GM12878 (cell line): Measurements from ENCODE around the gene DPH6. TPM values are rescaled to one million over a fixed set of nuclear protein-coding genes. Genes with fewer than 3 reads are reported as not detected.

Experiments used
- ATAC-seq: fragments of 200-7000 bp; cut with Tn5 transposase; 3 replicates; pipeline ENCODE4 v1.9.1; 2020; ENCODE audit warnings: mild to moderate bottlenecking, moderate library complexity
- BruUV-seq: library from RNA; stranded (reverse); fragments of 400-500 nt; replicated peaks from 2 replicates; lab custom pipeline; 2021; lab: Mats Ljungman, UMichigan
- CTCF ChIA-PET: fragments of 300-600 bp; sonication (Branson Sonifier 250); formaldehyde crosslinking; extraction: SDS; loops from one replicate; lab custom pipeline; 2021; ENCODE audit warnings: inconsistent platforms; lab: Yijun Ruan, JAX
- POLR2A ChIA-PET: fragments of 350-600 bp; formaldehyde crosslinking; extraction: SDS; loops from one replicate; lab custom pipeline; 2021; ENCODE audit warnings: inconsistent platforms; lab: Charles Lee
- RAD21 ChIA-PET: fragments of 300-600 bp; sonication (Branson Sonifier 250); formaldehyde crosslinking; loops from one replicate; lab custom pipeline; 2023; ENCODE audit warnings: antibody characterized with exemption; ENCODE audit not compliant: unreplicated experiment; lab: Charles Lee
- SMC1A ChIA-PET: fragments of 300-600 bp; sonication (Branson Sonifier 250); formaldehyde crosslinking; loops from one replicate; lab custom pipeline; 2023; ENCODE audit not compliant: unreplicated experiment, uncharacterized antibody; lab: Charles Lee
- DNase-seq: peaks from one replicate; pipeline ENCODE4 v3.0.0-alpha.2; 2011; ENCODE audit warnings: low read depth, low spot score
- FAIRE-seq: peaks from 3 replicates; lab custom pipeline; 2011; peaks lifted over from hg19 to GRCh38; lab: Jason Lieb, UNC
- H2AFZ ChIP-seq: 2 replicates; pipeline ENCODE4 v1.6.0; 2011; ENCODE audit warnings: low read depth, low read length, control low read depth; ENCODE audit not compliant: control insufficient read depth
- H3K27ac ChIP-seq: 2 replicates; pipeline ENCODE4 v1.5.1; 2011; ENCODE audit warnings: control low read depth; ENCODE audit not compliant: control insufficient read depth, insufficient read depth
- H3K27me3 ChIP-seq, 2 experiments: replicated peaks in 1 of 2; 2 replicates each; pipeline versions ENCODE4 v1.6.0 to v1.6.1; 2011; ENCODE audit warnings: low read length in 1 of 2; ENCODE audit not compliant: control insufficient read depth in 2 of 2, insufficient read depth in 2 of 2
- H3K36me3 ChIP-seq, 2 experiments: 2 replicates each; pipeline ENCODE4 v1.5.1; 2011; ENCODE audit warnings: low read length in 1 of 2; ENCODE audit not compliant: control insufficient read depth in 2 of 2, insufficient read depth in 2 of 2
- H3K4me1 ChIP-seq: 2 replicates; pipeline ENCODE4 v1.6.1; 2011; ENCODE audit warnings: mild to moderate bottlenecking, low read length, moderate library complexity, mixed read lengths; ENCODE audit not compliant: control insufficient read depth, insufficient read depth
- H3K4me2 ChIP-seq: 2 replicates; pipeline ENCODE4 v1.6.0; 2011; ENCODE audit warnings: control low read depth; ENCODE audit not compliant: control insufficient read depth, insufficient read depth
- H3K4me3 ChIP-seq: fragments of 200-600 bp; sonication (generic); 2 replicates; pipeline ENCODE4 v1.5.1; 2016
- H3K79me2 ChIP-seq: 2 replicates; pipeline ENCODE4 v1.6.0; 2011; ENCODE audit warnings: low read length; ENCODE audit not compliant: control insufficient read depth, insufficient read depth
- H3K9ac ChIP-seq: 2 replicates; pipeline ENCODE4 v1.8.0; 2011; ENCODE audit warnings: low read length, control low read depth, mixed read lengths; ENCODE audit not compliant: control insufficient read depth, insufficient read depth
- H3K9me3 ChIP-seq: replicated peaks from 3 replicates; pipeline ENCODE4 v1.5.1; 2011; ENCODE audit warnings: mild to moderate bottlenecking, low read length; ENCODE audit not compliant: control insufficient read depth, insufficient read depth
- H4K20me1 ChIP-seq: 2 replicates; pipeline ENCODE4 v1.6.0; 2011; ENCODE audit not compliant: control insufficient read depth, insufficient read depth
- BRCA1 ChIP-seq: IDR thresholded peaks from 2 replicates; pipeline ENCODE4 v1.6.1; 2011; ENCODE audit warnings: low read depth, low read length, improper control_type of control experiment
- DPF2 ChIP-seq: fragments of 450-650 bp; IDR thresholded peaks from 2 replicates; pipeline ENCODE4 v1.6.1; 2017; ENCODE audit warnings: mild to moderate bottlenecking
- ELK1 ChIP-seq: IDR thresholded peaks from 2 replicates; pipeline ENCODE4 v1.6.1; 2012; ENCODE audit warnings: low read depth, low read length, improper control_type of control experiment
- ETV6 ChIP-seq, 2 experiments: fragments of 450-650 bp in 1 of 2; IDR thresholded peaks in 1 of 2; conservative IDR thresholded peaks in 1 of 2; 2 replicates each; pipeline ENCODE4 v1.6.1; 2014; ENCODE audit warnings: antibody characterized with exemption in 1 of 2, borderline replicate concordance in 1 of 2, low read depth in 1 of 2, mild to moderate bottlenecking in 1 of 2, moderate library complexity in 1 of 2
- FOS ChIP-seq: IDR thresholded peaks from 3 replicates; pipeline ENCODE4 v1.6.1; 2011; ENCODE audit warnings: borderline replicate concordance; ENCODE audit not compliant: insufficient read length; ENCODE audit errors: extremely low read depth
- GABPA ChIP-seq: IDR thresholded peaks from 2 replicates; pipeline ENCODE4 v1.6.1; 2014; ENCODE audit warnings: antibody characterized with exemption, low read depth, mild to moderate bottlenecking, inconsistent platforms
- MAX ChIP-seq: IDR thresholded peaks from 2 replicates; pipeline ENCODE4 v1.6.1; 2012; ENCODE audit warnings: low read depth, low read length, improper control_type of control experiment
- MEF2A ChIP-seq: IDR thresholded peaks from 2 replicates; pipeline ENCODE4 v1.6.1; 2011; ENCODE audit warnings: low read depth, mild to moderate bottlenecking, low read length, moderate library complexity; ENCODE audit not compliant: insufficient read depth
- MTA3 ChIP-seq: IDR thresholded peaks from 2 replicates; pipeline ENCODE4 v1.6.1; 2012; ENCODE audit warnings: low read length, inconsistent platforms, borderline replicate concordance
- NKRF ChIP-seq: fragments of 450-650 bp; conservative IDR thresholded peaks from 2 replicates; pipeline ENCODE4 v1.6.1; 2017; ENCODE audit warnings: mild to moderate bottlenecking, moderate library complexity
- POU2F2 ChIP-seq: IDR thresholded peaks from 3 replicates; pipeline ENCODE4 v1.6.1; 2011; ENCODE audit warnings: low read depth, mild to moderate bottlenecking, low read length, borderline replicate concordance
- SREBF1 ChIP-seq: IDR thresholded peaks from 2 replicates; pipeline ENCODE4 v1.6.1; 2012; ENCODE audit warnings: mild to moderate bottlenecking, low read length
- STAT3 ChIP-seq: IDR thresholded peaks from 2 replicates; pipeline ENCODE4 v1.6.1; 2011; ENCODE audit warnings: low read depth, low read length, improper control_type of control experiment
- TAF1 ChIP-seq: IDR thresholded peaks from 2 replicates; pipeline ENCODE4 v1.6.1; 2011; ENCODE audit warnings: mild to moderate bottlenecking, low read depth, low read length, borderline replicate concordance
- TCF7 ChIP-seq: IDR thresholded peaks from 2 replicates; pipeline ENCODE4 v1.6.1; 2014; ENCODE audit warnings: antibody characterized with exemption, borderline replicate concordance
- ZBTB40 ChIP-seq: fragments of 450-650 bp; IDR thresholded peaks from 2 replicates; pipeline ENCODE4 v1.6.1; 2016; ENCODE audit warnings: mild to moderate bottlenecking, moderate library complexity, borderline replicate concordance
- ZNF274 ChIP-seq: IDR thresholded peaks from one replicate; pipeline ENCODE4 v1.8.0; 2011; ENCODE audit not compliant: insufficient read length, insufficient read depth
- ZZZ3 ChIP-seq: IDR thresholded peaks from 2 replicates; pipeline ENCODE4 v1.6.1; 2011; ENCODE audit warnings: low read depth; ENCODE audit not compliant: control insufficient read depth, insufficient read length
- whole genome bisulfite sequencing: methylation state at CpG from one replicate; pipeline ENCODE4 v1.1.6; 2016; ENCODE audit warnings: low lambda C conversion rate; ENCODE audit not compliant: insufficient replicate concordance, insufficient coverage; ENCODE audit errors: missing lambda C conversion rate; 5-methylcytosine and 5-hydroxymethylcytosine counted together
- in situ Hi-C: fragments of 300-500 bp; cut with MboI; formaldehyde crosslinking; loops from 9 replicates; pipeline ENCODE4 v1.14.3; 2018; ENCODE audit warnings: mixed read lengths
- intact Hi-C: fragments of 100-400 bp; cut with micrococcal nuclease; formaldehyde crosslinking; loops from one replicate; pipeline ENCODE4 v1.14.2; 2022; ENCODE audit not compliant: unreplicated experiment
- polyA plus RNA-seq, 11 experiments: library from polyadenylated mRNA; depleted of rRNA in 4 of 11; unstranded in 6 of 11; stranded (reverse) in 5 of 11; fragments of >200 nt; fragmentation: Nextera tagmentation in 4 of 11; fragmentation: Illumina TruSeq in 1 of 11; extraction: Ambion mirVana in 4 of 11; extraction: Trizol in 1 of 11; gene quantifications; 1 replicate in 1 of 11; 2 replicates in 10 of 11; pipeline versions ENCODE4 v1.2.1 to v1.2.3, GENCODE V29; 2011 to 2016; ENCODE audit warnings: inconsistent platforms in 2 of 11, missing spikeins in 2 of 11, low read depth in 1 of 11
- total RNA-seq, 4 experiments: library from RNA; depleted of rRNA in 3 of 4; stranded (reverse); fragments of >200 nt in 3 of 4; fragmentation: Illumina TruSeq in 1 of 4; extraction: Trizol in 1 of 4; gene quantifications; 2 replicates each; pipeline versions ENCODE4 v1.2.1 to v1.2.3, GENCODE V29; 2013 to 2021

The DPH6 gene
- total and polyA plus RNA-seq, 10 of the 15 experiments (the other 5 are each of a cell fraction or from before 2014, with no cell fraction given) = 9.0 to 68.5 (median 17.1) TPM

GRCh38 chr15:35437157-35437556, 108.8 kb downstream of the DPH6 start (continued):
- TF ChIP-seq DPF2 (no peak), ZZZ3 (no peak), MTA3 (no peak), TAF1 (no peak), POU2F2 (no peak), SREBF1 (no peak), ETV6 (conservative IDR thresholded peaks at IDR 0.05 in 1 of 2, IDR thresholded peaks at IDR 0.05 in 1 of 2; ENCODE audit: borderline replicate concordance in 1 of 2, low read depth in 1 of 2) (no peak), GABPA (no peak), ZNF274 (no peak), MAX (no peak)

GRCh38 chr15:35436422-35436821, 109.5 kb downstream of the DPH6 start:
- no peak for FAIRE-seq
- in situ Hi-C loops = no loop called here
- POLR2A ChIA-PET = interaction anchor here (0.7 kb wide), 1 partner anchor 8 kb away, joined by 3 read pairs; no protein-coding TSS in a partner anchor
- TF ChIP-seq MEF2A (no peak), SREBF1 (no peak), STAT3 (no peak), ELK1 (no peak), ZBTB40 (no peak), TCF7 (no peak), FOS (no peak), NKRF (no peak), BRCA1 (no peak)

More at GRCh38 chr15:35436422-35436821, 109.5 kb downstream of the DPH6 start:
- WGBS = 91% methylated on average over 1 of the region's 4 CpGs
- SMC1A ChIA-PET = no interaction called here
- no peak overlapping the region for H3K4me2 ChIP-seq
- no peaks in the 10 kb centered on the region for H3K27me3 ChIP-seq
- no peak overlapping the region for H3K4me3 ChIP-seq
- no peaks in the 10 kb centered on the region for H3K79me2 ChIP-seq
- BruUV-seq = no TSS peak
- CTCF ChIA-PET = no interaction called here
- no peaks in the 10 kb centered on the region for H3K4me1 ChIP-seq
- H3K27ac ChIP-seq = no peak overlapping the region
- RAD21 ChIA-PET = no interaction called here
- H4K20me1 ChIP-seq = no peaks in the 10 kb centered on the region
- H2AFZ ChIP-seq = no peak overlapping the region
- no peaks in the 10 kb centered on the region for H3K36me3 ChIP-seq
- H3K9ac ChIP-seq = no peak overlapping the region
- intact Hi-C loops = no loop called here
- H3K9me3 ChIP-seq = no peaks in the 10 kb centered on the region; the same call in 1 of the 3 replicates
- no peak for ATAC-seq
- no peak for DNase-seq
